Kidney (tissue), 14 donors: ENCODE data around the gene MACROD2. TPM values are rescaled to one million over a fixed set of nuclear protein-coding genes. Genes with fewer than 3 reads are reported as not detected.

Experiments
- DNase-seq, 5 donors: peaks; one replicate each; pipeline ENCODE4 v3.0.0-alpha.2; 2013 to 2020
- FAIRE-seq: peaks from 2 replicates; lab custom pipeline; 2012; peaks lifted over from hg19 to GRCh38; lab: Jason Lieb, UNC
- H3K27ac ChIP-seq, 2 donors: one replicate each; pipeline ENCODE4 v1.7.0; 2013; ENCODE audit warnings: low read depth in 2 of 2, low read length in 2 of 2, inconsistent platforms in 1 of 2
- H3K27me3 ChIP-seq: one replicate; pipeline ENCODE4 v1.7.1; 2013; ENCODE audit warnings: low read length, inconsistent platforms; ENCODE audit not compliant: control insufficient read depth, insufficient read depth
- H3K36me3 ChIP-seq, 3 donors: one replicate each; pipeline versions ENCODE4 v1.7.0 to v1.7.1; 2013; ENCODE audit warnings: low read length in 3 of 3, control low read depth in 1 of 3, inconsistent platforms in 1 of 3; ENCODE audit not compliant: insufficient read depth in 3 of 3, control insufficient read depth in 2 of 3
- H3K4me1 ChIP-seq, 3 donors: one replicate each; pipeline versions ENCODE4 v1.7.0 to v1.7.1; 2013; ENCODE audit warnings: low read length in 3 of 3, inconsistent platforms in 1 of 3, low read depth in 1 of 3; ENCODE audit not compliant: control insufficient read depth in 2 of 3, insufficient read depth in 2 of 3
- H3K4me3 ChIP-seq, 3 donors: one replicate each; pipeline versions ENCODE4 v1.7.0 to v1.8.1; 2013; ENCODE audit warnings: low read length in 3 of 3, control low read depth in 1 of 3, inconsistent platforms in 1 of 3
- H3K9ac ChIP-seq, 3 donors: one replicate each; pipeline versions ENCODE4 v1.7.0 to v1.7.1; 2013; ENCODE audit warnings: low read length in 3 of 3, control low read depth in 1 of 3, inconsistent platforms in 1 of 3
- H3K9me3 ChIP-seq, 3 donors: one replicate each; pipeline versions ENCODE4 v1.7.0 to v1.7.1; 2013; ENCODE audit warnings: low read length in 3 of 3, control low read depth in 1 of 3, inconsistent platforms in 1 of 3; ENCODE audit not compliant: control insufficient read depth in 2 of 3, insufficient read depth in 1 of 3
- CTCF ChIP-seq: IDR thresholded peaks from 3 replicates; pipeline ENCODE4 v1.5.1; 2012; ENCODE audit warnings: mild to moderate bottlenecking, moderate library complexity, borderline replicate concordance; ENCODE audit not compliant: insufficient read depth; ENCODE audit errors: extremely low read depth
- intact Hi-C: fragments of 100-400 bp; cut with DNase I; formaldehyde crosslinking; loops from one replicate; pipeline ENCODE4 v1.11.1; 2022
- polyA plus RNA-seq: library from polyadenylated mRNA; stranded (reverse); fragments of 350-450 nt; fragmentation: Illumina TruSeq; extraction: RNeasy Lipid Tissue Mini Kit (QIAGEN cat#74804); gene quantifications from one replicate; pipeline ENCODE4 v1.2.3, GENCODE V29; 2014; ENCODE audit warnings: low read depth, low replicate concordance; ENCODE audit not compliant: insufficient read depth
- total RNA-seq: library from RNA; stranded (reverse); fragmentation: NEBNext Ultra II Directional; extraction: Animal tissue kit (Norgen Biotek cat#: 25700); gene quantifications from one replicate; pipeline ENCODE4 v1.2.1, GENCODE V29; 2021
- donor health status: control.
- donor health status: control.
- donor health status: control.
- donor health status: control.
- donor health status: control.
- donor health status: DM: yes; HTN: yes; CAD: no.
- donor health status: Normal renal cell carcinoma (clear cell type).

MACROD2 gene
- total and polyA plus RNA-seq, 2 donors from 2014 or later: 3.0 to 10.0 TPM

- no peak for FAIRE-seq
- no peaks in the 10 kb centered on the region for H3K36me3 ChIP-seq
- no peaks in the 10 kb centered on the region for H3K9me3 ChIP-seq
- TF ChIP-seq CTCF: no peak
- intact Hi-C loops: no loop called here
- H3K4me3 ChIP-seq: no peak overlapping the region
- no peaks in the 10 kb centered on the region for H3K4me1 ChIP-seq
- no peak overlapping the region for H3K27ac ChIP-seq
- DNase-seq: peak in 3 of 5 donors; percentile 32 to 51 (median 45)
- H3K9ac ChIP-seq: no peak overlapping the region
- no peaks in the 10 kb centered on the region for H3K27me3 ChIP-seq
Measured at GRCh38 chr20:15033891-15034290, 1038.6 kb downstream of the MACROD2 start.

DNA sequence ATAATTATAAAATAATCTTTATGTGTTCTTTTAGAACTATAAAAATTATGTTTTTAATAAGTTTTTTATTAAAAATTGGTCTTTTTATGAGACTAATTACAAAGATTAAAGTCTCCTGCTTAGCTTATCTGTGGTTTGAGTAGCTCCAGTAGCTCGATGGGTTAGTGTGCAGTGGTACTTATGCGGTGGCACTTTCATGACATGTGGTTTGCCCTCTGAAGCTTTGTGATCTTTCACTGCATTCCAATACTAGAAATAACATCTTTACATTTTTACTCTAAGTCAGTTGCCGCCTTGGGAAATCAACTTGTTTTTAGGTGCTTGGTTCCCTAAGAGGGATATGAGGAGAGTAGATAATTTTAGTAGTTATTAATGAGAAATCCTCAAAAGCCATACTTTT is 1041.6 kb downstream of the MACROD2 start:
- FAIRE-seq: no peak
- no peaks in the 10 kb centered on the region for H3K36me3 ChIP-seq

DNA sequence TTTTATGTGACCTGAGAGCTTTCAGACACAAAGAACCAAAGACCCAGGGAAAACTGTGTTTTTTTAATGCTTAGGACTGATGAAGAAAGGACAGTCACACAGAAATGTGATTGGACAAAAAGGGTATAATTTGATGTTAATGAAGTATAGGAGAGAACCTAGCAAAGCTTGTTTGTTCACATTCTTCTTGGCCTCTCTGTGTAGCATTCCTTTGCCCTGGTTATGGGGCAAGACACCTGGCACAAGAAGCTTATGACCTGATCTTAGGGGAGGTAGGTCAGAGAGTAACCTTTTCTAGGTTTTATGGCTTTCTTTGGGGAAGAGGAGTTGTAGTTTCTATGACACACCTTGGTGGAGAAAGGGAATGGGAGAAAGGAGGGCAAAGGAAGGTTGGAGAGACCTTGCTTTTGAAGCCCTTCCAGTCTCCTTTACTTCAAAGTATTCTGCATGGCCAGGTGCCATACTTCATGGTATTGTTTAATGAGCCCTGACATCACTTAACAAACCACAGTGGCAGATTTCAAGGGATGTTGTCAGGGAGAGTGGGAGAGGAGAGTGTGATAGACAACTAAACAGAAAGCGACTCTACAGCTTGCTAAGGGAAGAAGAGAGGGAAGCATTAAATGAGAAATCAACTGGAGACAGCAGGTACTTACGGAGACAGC is 1043.9 kb downstream of the MACROD2 start:
- H3K9me3 ChIP-seq: no peaks in the 10 kb centered on the region
- intact Hi-C loops: no loop called here
- FAIRE-seq (no peak), DNase-seq (peak in 3 of 5 donors; percentile 70 to 89 (median 88))
- H3K9ac ChIP-seq: no peak overlapping the region
- no peak overlapping the region for H3K27ac ChIP-seq
- no peaks in the 10 kb centered on the region for H3K4me1 ChIP-seq
- H3K36me3 ChIP-seq: no peaks in the 10 kb centered on the region
- H3K27me3 ChIP-seq: no peaks in the 10 kb centered on the region
- H3K4me3 ChIP-seq: no peak overlapping the region
- TF ChIP-seq CTCF: no peak

More for the DNA sequence above, 1041.6 kb downstream of the MACROD2 start:
- Histone ChIP-seq H3K27ac (no peak overlapping the region), H3K9ac (no peak overlapping the region), H3K4me3 (no peak overlapping the region), H3K4me1 (no peaks in the 10 kb centered on the region), H3K9me3 (no peaks in the 10 kb centered on the region), H3K27me3 (no peaks in the 10 kb centered on the region)
- intact Hi-C loops: no loop called here
- DNase-seq: no peak
- no peak for TF ChIP-seq CTCF
